ENCODE measurements around the gene OR51A7. TPM values are rescaled to one million over a fixed set of nuclear protein-coding genes. Genes with fewer than 3 reads are reported as not detected.

Gene OR51A7
- total and polyA plus RNA-seq, 2 donors (not counting 3 experiments of a cell fraction or from before 2014, with no cell fraction given): not detected

GRCh38 chr11:4919250-4919649 lies 15.7 kb downstream of the OR51A7 start, which contains the start of gene OR51G2:
TSS of gene OR51G2 (minus strand) at chr11:4919350. CDS start at chr11:4915663, 3,687 bp downstream.
- Histone ChIP-seq H2AFZ (ENCODE audit: low read depth, low read length) (no peak within 1 kb of the TSS), H3K4me3 (replicated peaks in 1 of 3; ENCODE audit: insufficient read depth in 1 of 3, low read depth in 1 of 3, low read length in 3 of 3) (no peak within 1 kb of the TSS), H3K27me3 (ENCODE audit: control insufficient read depth in 2 of 2, insufficient read depth in 2 of 2, low read length in 2 of 2) (no peaks in the 10 kb centered on the region), H4K20me1 (replicated peaks; ENCODE audit: control insufficient read depth, extremely low read depth, insufficient read depth, low read length) (no peaks in the 10 kb centered on the region), H3K79me2 (ENCODE audit: control insufficient read depth, insufficient read depth, low read length) (no peaks in the 10 kb centered on the region), H3K9ac (replicated peaks; ENCODE audit: extremely low read depth, insufficient read depth, low read length) (no peak within 1 kb of the TSS), H3K36me3 (ENCODE audit: control insufficient read depth in 2 of 2, extremely low read depth in 1 of 2, insufficient read depth in 2 of 2, low read length in 2 of 2) (no peaks in the 10 kb centered on the region), H3K4me1 (ENCODE audit: control insufficient read depth, extremely low read depth, insufficient read depth, low read length) (no peaks in the 10 kb centered on the region), H3K9me3 (replicated peaks; ENCODE audit: control insufficient read depth, insufficient read depth, low read length) (no peaks in the 10 kb centered on the region), H3K9me1 (replicated peaks; ENCODE audit: control insufficient read depth, extremely low read depth, insufficient read depth, low read length) (no peaks in the 10 kb centered on the region), H3K27ac (ENCODE audit: insufficient read depth, low read depth, low read length) (no peak within 1 kb of the TSS), H3K4me2 (ENCODE audit: insufficient read depth, low read length) (no peak within 1 kb of the TSS)
- dilution Hi-C loops (cut with MboI; ENCODE audit: extremely low pct_ligation_motif_present, low sequenced_read_pairs) (no loop called here), intact Hi-C loops (cut with micrococcal nuclease) (no loop called here)
- no peak for TF ChIP-seq FOS (IDR thresholded peaks at IDR 0.05; ENCODE audit: borderline replicate concordance, insufficient read depth, low read length)
- TF ChIP-seq, protein P1, sequence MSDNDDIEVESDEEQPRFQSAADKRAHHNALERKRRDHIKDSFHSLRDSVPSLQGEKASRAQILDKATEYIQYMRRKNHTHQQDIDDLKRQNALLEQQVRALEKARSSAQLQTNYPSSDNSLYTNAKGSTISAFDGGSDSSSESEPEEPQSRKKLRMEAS (IDR thresholded peaks at IDR 0.05; ENCODE audit: insufficient read depth, insufficient read length): no peak
- no peak for TF ChIP-seq EZH2 (IDR thresholded peaks at IDR 0.05; ENCODE audit: borderline replicate concordance, low read depth, low read length, severe bottlenecking)
- no peak for TF ChIP-seq MYC (IDR thresholded peaks at IDR 0.05; ENCODE audit: low read depth, low read length)
- TF ChIP-seq POLR2A (IDR thresholded peaks at IDR 0.05; ENCODE audit: low read depth, low read length): no peak
- no peak for TF ChIP-seq POLR2AphosphoS5 (IDR thresholded peaks at IDR 0.05; ENCODE audit: insufficient read depth, low read depth, low read length)
- no peak for TF ChIP-seq GATA2 (IDR thresholded peaks at IDR 0.05; ENCODE audit: insufficient read depth, insufficient read length, low read depth, low read length)
- no peak for TF ChIP-seq JUN (IDR thresholded peaks at IDR 0.05; ENCODE audit: borderline replicate concordance, insufficient read depth, insufficient read length, low read depth)
- TF ChIP-seq CTCF (IDR thresholded peaks at IDR 0.05; ENCODE audit: extremely low read depth in 1 of 2, insufficient read depth in 1 of 2, low read depth in 1 of 2, low read length in 2 of 2): no peak
- ChIA-PET POLR2A (no interaction called here), CTCF (no interaction called here)
- DNase-seq (ENCODE audit: low read depth, low spot score) (no peak), FAIRE-seq (no peak)
- no TSS peak for BruUV-seq (replicated peaks)

All from endothelial cell of umbilical vein (primary cell).